Measurements from ENCODE around the gene FASN.

GRCh38 chr17:82076785-82077591 lies 21.0 kb downstream of the FASN start:
- TF ChIP-seq CTCF (conservative IDR thresholded peaks at IDR 0.05; ENCODE audit: low read length), result no peak
- no peak for TF ChIP-seq EZH2phosphoT487 (IDR thresholded peaks at IDR 0.05; ENCODE audit: borderline replicate concordance, low read depth, low read length)
